Astrocyte of the hippocampus (primary cell): ENCODE measurements around the gene DHFR.
"Not testable (repeated sequence)": the region's sequence is repeated elsewhere in the genome, so short reads cannot be mapped to it uniquely, and the experiment has no call there.

ENCODE experiments used
- DNase-seq: peaks from one replicate; pipeline ENCODE4 v3.0.0; 2011; ENCODE audit warnings: low read depth, low spot score

Gene DHFR

DNA sequence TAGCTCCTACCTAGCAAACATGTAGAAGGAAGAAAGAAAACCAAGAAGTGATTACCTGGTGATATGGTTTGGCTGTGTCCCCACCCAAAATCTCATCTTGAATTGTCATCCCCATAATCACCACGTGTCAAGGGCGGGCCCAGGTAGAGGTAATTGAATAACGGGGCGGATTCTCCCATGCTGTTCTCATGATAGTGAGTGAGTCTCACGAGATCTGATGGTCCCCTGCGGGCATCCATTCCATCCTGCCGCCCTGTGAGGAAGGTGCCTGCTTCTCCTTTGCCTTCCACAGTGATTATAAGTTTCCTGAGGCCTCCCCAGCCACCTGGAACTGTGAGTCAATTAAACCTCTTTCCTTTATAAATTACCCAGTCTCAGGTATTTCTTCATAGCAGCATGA, 57.3 kb downstream of the DHFR start:
- DNase-seq = no peak

GRCh38 chr5:80594810-80595209, 60.0 kb downstream of the DHFR start:
- DNase-seq = no peak

- DNase-seq = no peak
These were observed 62.0 kb downstream of the DHFR start for GRCh38 chr5:80592761-80593160.

- peak; percentile 11 for DNase-seq
These were observed 62.7 kb downstream of the DHFR start for GRCh38 chr5:80592105-80592504.

DNA sequence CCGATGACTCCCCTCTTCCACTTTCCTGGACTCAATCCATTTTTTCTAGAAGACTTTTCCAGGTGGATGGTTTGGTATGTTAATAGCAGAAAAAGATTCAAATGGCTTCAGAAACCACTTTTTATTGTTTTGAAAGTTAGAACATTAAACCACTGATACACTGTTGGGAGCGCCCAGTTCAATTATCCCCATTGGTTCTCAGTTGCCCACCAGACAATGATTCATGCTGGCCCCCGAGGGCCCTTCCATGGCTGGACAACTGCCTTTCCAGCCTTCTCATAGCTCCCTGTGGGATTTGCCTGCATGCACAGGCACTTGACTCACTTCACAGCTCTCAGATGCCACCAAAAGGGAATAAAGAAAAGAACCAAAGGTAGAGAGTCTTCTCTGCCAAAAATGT, 63.4 kb downstream of the DHFR start:
- DNase-seq = peak; percentile 86

DNA sequence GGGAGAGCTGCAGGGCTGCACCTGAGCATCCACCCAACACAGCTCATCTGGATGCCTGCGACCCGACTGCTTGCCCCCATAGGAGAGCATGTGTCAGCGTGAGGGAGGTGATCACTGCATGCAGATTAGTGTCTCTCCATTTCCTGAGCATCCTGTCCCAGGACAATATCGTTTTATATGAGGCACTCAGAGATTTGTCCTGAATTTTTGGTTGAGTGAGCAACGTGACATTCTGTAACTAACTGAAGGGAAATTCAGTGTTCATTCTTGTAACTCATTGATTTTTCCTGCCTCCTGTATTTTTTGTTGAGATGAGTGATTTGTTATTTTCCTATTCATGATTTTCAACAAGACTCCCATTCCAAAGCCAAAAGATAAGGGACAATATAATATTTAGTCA, 64.0 kb downstream of the DHFR start:
- DNase-seq = no peak

DNA sequence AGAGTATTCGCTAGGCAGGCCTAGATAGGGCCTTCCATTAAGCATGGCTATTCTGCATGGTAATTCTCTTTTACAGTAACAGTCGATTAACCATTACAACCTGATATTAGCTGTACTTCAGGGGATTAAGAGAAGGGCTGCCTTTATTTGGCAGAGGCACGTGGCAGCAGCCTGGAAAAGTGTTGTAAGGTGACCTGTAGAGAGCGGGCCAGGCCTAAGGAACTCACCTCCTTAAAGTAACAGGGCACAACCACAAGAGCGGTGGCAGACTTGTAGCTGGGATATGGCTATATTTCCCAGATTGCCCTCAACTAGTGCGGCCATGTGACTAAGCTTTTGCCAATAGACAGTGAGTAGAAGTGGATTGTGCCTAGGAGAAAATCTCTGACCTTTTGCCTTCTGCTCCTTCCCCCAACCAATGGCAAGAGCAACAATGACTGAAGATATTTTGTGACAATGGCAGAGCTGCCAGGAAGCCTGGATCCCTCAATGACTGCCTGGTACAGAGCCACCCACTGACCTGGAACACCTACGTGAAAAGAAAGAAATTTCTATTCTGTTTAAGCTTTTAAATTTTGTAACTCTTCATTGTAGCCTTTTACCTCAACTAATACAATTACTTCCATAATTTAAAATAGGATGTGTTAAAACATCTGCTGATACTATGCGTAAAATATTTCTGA, 65.8 kb downstream of the DHFR start:
- no peak for DNase-seq

DNA sequence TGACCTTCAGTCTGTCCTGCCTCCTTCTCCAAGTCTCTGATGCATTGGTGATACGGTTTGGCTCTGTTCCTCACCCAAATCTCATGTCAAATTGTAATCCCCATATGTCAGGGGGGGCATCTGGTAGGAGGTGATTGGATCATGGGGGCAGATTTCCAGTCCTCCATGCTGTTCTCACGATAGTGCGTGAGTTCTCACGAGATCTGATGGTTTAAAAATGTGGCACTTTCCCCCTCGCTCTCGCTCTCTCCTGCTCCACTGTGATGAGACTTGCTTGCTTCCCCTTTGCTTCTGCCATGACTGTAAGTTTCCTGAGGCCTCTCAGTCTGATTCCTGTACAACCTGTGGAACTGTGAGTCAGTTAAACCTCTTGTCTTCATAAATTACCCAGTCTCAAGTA, 70.0 kb downstream of the DHFR start:
- no peak for DNase-seq

GRCh38 chr5:80580291-80580690, 74.5 kb downstream of the DHFR start:
- DNase-seq = not testable (repeated sequence)

DNA sequence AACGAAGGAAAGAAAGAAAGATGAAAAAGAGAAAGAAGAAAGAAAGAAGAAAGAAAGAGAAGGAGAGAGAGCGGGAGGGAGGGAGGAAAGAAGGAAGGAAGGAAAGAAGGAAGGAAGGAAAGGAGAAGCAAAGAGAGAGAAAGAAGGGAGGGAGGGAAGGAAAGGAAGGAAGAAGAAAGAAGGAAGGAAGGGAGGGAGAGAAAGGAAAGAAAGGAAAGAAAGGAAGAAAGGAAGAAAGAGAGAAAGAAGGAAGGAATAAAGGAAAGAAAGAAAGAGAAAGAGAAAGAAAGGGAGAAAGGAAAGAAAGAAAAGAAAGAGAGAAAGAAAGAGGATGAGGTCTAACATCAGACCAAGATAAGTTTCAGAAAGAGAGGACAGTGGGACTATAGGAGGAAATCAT, 75.7 kb downstream of the DHFR start:
- no peak for DNase-seq

GRCh38 chr5:80577707-80578106, 77.1 kb downstream of the DHFR start:
- no peak for DNase-seq

GRCh38 chr5:80576383-80576782, 78.4 kb downstream of the DHFR start:
- no peak for DNase-seq
